ENCODE data around the gene FAF1. TPM values are rescaled to one million over a fixed set of nuclear protein-coding genes. Genes with fewer than 3 reads are reported as not detected.
A peak's percentile ranks its signal among the peaks of the same experiment; 100 is the strongest.
"Not testable (repeated sequence)": the region's sequence is repeated elsewhere in the genome, so short reads cannot be mapped to it uniquely, and the experiment has no call there.

Gene FAF1
- total RNA-seq, 2 experiments from 2014 or later = 64.5 to 73.1 TPM

- DNase-seq; H3K4me3 Mint-ChIP-seq; POLR2A ChIA-PET; intact Hi-C loops (cut with DNase I, micrococcal nuclease); ATAC-seq; H3K27ac Mint-ChIP-seq; H3K9me3 Mint-ChIP-seq (ENCODE audit: low read depth); H3K27me3 Mint-ChIP-seq: not testable (repeated sequence)
- Mint-ChIP-seq H3K4me1 (peaks cover 15% of the 10 kb centered on the region), H3K36me3 (ENCODE audit: low read depth) (peaks cover 19% of the 10 kb centered on the region)
- CTCF ChIA-PET = interaction anchor here (0.8 to 0.9 kb wide), 2 partner anchors 8 to 340 kb away, joined by 3 read pairs; no protein-coding TSS in a partner anchor
Observed at GRCh38 chr1:50727578-50727977, 232.5 kb downstream of the FAF1 start.

DNA sequence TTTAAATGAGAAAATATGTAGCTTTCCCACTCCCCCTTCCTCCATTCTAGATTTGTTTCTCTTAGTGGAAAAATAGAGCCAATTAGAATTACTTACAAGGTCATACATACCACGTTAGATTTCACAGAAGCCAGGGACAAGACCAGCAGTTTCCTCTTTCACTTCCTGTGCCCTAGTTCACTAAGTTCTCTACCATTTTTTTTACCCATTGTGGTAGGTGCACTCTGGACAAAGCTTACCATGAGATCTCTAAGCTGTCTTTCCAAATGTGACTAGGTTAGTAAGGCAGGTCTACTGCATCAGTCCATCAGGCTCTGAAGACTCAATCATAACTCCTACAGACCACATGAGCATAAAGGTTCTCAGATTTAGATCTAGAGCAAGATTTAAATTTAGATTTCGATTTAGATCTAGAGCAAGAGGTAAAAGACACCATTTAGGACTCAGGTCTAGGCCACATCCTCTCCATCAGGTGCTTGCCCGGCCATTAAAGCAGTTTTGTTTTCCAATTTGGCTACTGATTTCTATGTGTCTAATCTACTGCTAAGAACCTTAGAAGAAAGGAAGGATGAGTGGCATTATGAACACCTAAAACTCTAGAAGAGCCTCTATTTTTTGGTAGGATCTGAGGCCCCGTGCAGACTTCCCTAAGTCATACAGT is 235.3 kb downstream of the FAF1 start:
- ChIA-PET POLR2A (no interaction called here), CTCF (no interaction called here)
- DNase-seq (no peak), ATAC-seq (peak; percentile 39)
- Mint-ChIP-seq H3K36me3 (ENCODE audit: low read depth) (peaks cover 14% of the 10 kb centered on the region), H3K4me1 (peaks cover 15% of the 10 kb centered on the region), H3K27me3 (no peaks in the 10 kb centered on the region), H3K27ac (peak overlapping the region; percentile 20), H3K9me3 (ENCODE audit: low read depth) (no peaks in the 10 kb centered on the region), H3K4me3 (no peak overlapping the region)
- intact Hi-C loops (cut with DNase I, micrococcal nuclease) = no loop called here

GRCh38 chr1:50720457-50721053 is 239.5 kb downstream of the FAF1 start:
- H3K27me3 Mint-ChIP-seq = no peaks in the 10 kb centered on the region
- CTCF ChIA-PET = interaction anchor here (0.7 kb wide), 1 partner anchor 16 kb away, joined by 3 read pairs; no protein-coding TSS in a partner anchor

GRCh38 chr1:50719126-50719525 is 240.9 kb downstream of the FAF1 start:
- Mint-ChIP-seq H3K27ac (no peak overlapping the region), H3K36me3 (ENCODE audit: low read depth) (peaks cover 6% of the 10 kb centered on the region), H3K4me1 (peaks cover under 1% of the 10 kb centered on the region), H3K9me3 (ENCODE audit: low read depth) (no peaks in the 10 kb centered on the region), H3K4me3 (no peak overlapping the region), H3K27me3 (no peaks in the 10 kb centered on the region)
- CTCF ChIA-PET = interaction anchor here (0.7 kb wide), 1 partner anchor 10 kb away, joined by 4 read pairs; no protein-coding TSS in a partner anchor
- intact Hi-C loops (cut with DNase I, micrococcal nuclease) = no loop called here
- POLR2A ChIA-PET = no interaction called here
- DNase-seq = no peak
- no peak for ATAC-seq

More at GRCh38 chr1:50720457-50721053, 239.5 kb downstream of the FAF1 start:
- no peak for DNase-seq
- ATAC-seq = no peak
- Mint-ChIP-seq H3K4me3 (no peak overlapping the region), H3K27ac (no peak overlapping the region), H3K4me1 (peaks cover 12% of the 10 kb centered on the region), H3K9me3 (ENCODE audit: low read depth) (no peaks in the 10 kb centered on the region), H3K36me3 (ENCODE audit: low read depth) (peaks cover 6% of the 10 kb centered on the region)
- intact Hi-C loops (cut with DNase I, micrococcal nuclease) = no loop called here
- POLR2A ChIA-PET = no interaction called here

GRCh38 chr1:50717327-50717726 is 242.7 kb downstream of the FAF1 start:
- H3K9me3 Mint-ChIP-seq (ENCODE audit: low read depth) = no peaks in the 10 kb centered on the region
- DNase-seq (no peak), ATAC-seq (no peak)
- intact Hi-C loops (cut with DNase I, micrococcal nuclease) = no loop called here
- H3K36me3 Mint-ChIP-seq (ENCODE audit: low read depth) = peaks cover 2% of the 10 kb centered on the region
- H3K4me3 Mint-ChIP-seq = no peak overlapping the region
- no peaks in the 10 kb centered on the region for H3K4me1 Mint-ChIP-seq
- ChIA-PET CTCF (interaction anchor here (0.7 kb wide), 1 partner anchor 1737 kb away, joined by 3 read pairs; no protein-coding TSS in a partner anchor), POLR2A (no interaction called here)
- H3K27ac Mint-ChIP-seq = no peak overlapping the region
- H3K27me3 Mint-ChIP-seq = no peaks in the 10 kb centered on the region

GRCh38 chr1:50716455-50716854 is 243.6 kb downstream of the FAF1 start:
- H3K4me3 Mint-ChIP-seq; H3K27ac Mint-ChIP-seq; H3K4me1 Mint-ChIP-seq; H3K27me3 Mint-ChIP-seq; DNase-seq; POLR2A ChIA-PET; CTCF ChIA-PET; intact Hi-C loops (cut with DNase I, micrococcal nuclease); H3K36me3 Mint-ChIP-seq (ENCODE audit: low read depth); ATAC-seq; H3K9me3 Mint-ChIP-seq (ENCODE audit: low read depth): not testable (repeated sequence)

DNA sequence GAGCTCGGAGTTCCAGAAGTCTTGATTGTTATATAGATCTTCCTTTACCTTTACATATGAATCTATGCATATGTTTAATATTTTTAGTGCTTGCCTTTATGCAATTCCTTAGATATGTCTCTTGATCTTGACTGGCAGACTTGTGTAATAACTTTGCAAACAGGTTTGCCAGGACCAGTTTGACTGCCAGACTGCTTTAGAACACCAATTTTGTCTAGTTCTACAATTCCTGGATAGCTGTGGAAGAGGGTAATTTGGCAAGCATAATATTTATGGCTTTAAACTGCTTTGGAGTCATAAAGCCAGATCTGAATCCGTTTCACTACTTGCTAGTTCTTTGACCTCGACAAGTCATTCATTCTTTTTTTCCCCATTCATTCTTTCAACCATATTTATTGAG is 250.0 kb downstream of the FAF1 start:
- no peak for ATAC-seq
- intact Hi-C loops (cut with DNase I, micrococcal nuclease) = no loop called here
- H3K4me3 Mint-ChIP-seq = no peak overlapping the region
- H3K9me3 Mint-ChIP-seq (ENCODE audit: low read depth) = no peaks in the 10 kb centered on the region
- peaks cover 2% of the 10 kb centered on the region for H3K4me1 Mint-ChIP-seq
- H3K36me3 Mint-ChIP-seq (ENCODE audit: low read depth) = no peaks in the 10 kb centered on the region
- ChIA-PET CTCF (no interaction called here), POLR2A (no interaction called here)
- H3K27ac Mint-ChIP-seq = no peak overlapping the region
- no peak for DNase-seq
- no peaks in the 10 kb centered on the region for H3K27me3 Mint-ChIP-seq

DNA sequence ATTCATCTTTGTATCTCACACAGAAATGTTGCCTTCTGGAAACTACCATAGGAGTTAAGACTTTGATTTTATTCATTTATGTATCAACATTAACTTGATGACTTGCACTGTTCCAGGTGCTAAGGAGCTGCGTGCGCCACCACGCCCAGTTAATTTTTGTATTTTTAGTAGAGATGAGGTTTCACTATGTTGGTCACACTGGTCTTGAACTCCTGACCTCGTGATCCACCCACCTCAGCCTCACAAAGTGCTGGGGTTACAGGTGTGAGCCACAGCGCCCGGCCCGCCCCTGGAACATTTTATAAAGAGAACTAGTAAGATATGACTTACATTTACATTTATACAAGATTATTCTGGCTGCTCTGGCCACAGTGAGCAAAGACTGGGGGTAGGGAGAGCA is 252.2 kb downstream of the FAF1 start:
- ATAC-seq = no peak
- intact Hi-C loops (cut with DNase I, micrococcal nuclease) = no loop called here
- Mint-ChIP-seq H3K4me3 (no peak overlapping the region), H3K27ac (no peak overlapping the region), H3K9me3 (ENCODE audit: low read depth) (no peaks in the 10 kb centered on the region), H3K4me1 (peaks cover 2% of the 10 kb centered on the region), H3K27me3 (no peaks in the 10 kb centered on the region), H3K36me3 (ENCODE audit: low read depth) (peaks cover 2% of the 10 kb centered on the region)
- DNase-seq = no peak
- ChIA-PET POLR2A (interaction anchor here (0.6 to 0.7 kb wide), 2 partner anchors 33 to 248 kb away, joined by 3 to 4 read pairs; no protein-coding TSS in a partner anchor), CTCF (no interaction called here)

DNA sequence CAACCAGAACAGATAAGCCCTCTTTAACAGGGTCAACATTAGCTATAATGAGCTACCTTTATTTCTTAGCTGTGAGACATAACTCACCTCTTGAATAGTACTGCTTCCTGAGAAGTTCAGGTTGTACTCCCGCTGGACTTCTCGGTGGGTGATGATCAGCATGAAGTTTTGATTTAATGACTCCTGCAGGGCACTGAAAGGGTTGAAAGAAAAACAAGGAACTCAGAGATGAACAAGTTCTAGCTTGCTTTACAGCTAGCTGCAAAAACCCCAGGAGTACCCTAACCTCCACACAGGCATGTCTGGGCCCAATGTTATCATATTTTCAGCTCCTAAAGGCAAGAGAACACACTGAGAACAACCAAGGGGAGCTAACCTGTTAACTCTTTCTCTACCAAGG is 254.4 kb downstream of the FAF1 start:
- POLR2A ChIA-PET = interaction anchor here (0.6 kb wide), 1 partner anchor 339 kb away, joined by 3 read pairs; no protein-coding TSS in a partner anchor

DNA sequence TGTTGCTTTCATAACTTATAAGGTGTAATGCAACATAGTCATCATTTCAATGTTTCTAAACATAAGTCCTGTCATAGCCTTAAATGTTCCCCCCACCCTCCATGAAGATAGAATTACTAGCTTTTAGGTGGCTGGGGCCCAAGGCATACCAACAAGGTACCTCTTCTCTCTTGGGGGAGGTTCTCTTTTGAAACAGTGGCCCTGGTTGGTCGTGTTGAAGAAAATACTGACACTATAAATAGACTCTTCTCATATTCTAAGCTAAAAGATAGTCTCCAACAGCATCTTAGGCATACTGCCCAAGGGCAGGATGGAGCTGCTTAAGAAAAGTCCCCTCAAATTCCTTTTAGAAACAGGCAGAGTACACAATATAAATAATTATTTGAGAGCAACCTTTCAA is 255.0 kb downstream of the FAF1 start:
- H3K9me3 Mint-ChIP-seq (ENCODE audit: low read depth) = no peaks in the 10 kb centered on the region
- POLR2A ChIA-PET = interaction anchor here (0.6 kb wide), 1 partner anchor 338 kb away, joined by 3 read pairs; no protein-coding TSS in a partner anchor
- no peaks in the 10 kb centered on the region for H3K27me3 Mint-ChIP-seq
- no peak overlapping the region for H3K27ac Mint-ChIP-seq
- intact Hi-C loops (cut with DNase I, micrococcal nuclease) = loop anchor here in 1 of 2 experiments (2.0 kb wide), 1 partner anchor 336 kb away; no protein-coding TSS in a partner anchor
- H3K4me3 Mint-ChIP-seq = no peak overlapping the region
- DNase-seq = no peak
- CTCF ChIA-PET = interaction anchor here (0.8 to 1.2 kb wide), 4 partner anchors 9 to 1837 kb away, joined by 3 read pairs; no protein-coding TSS in a partner anchor
- peaks cover 2% of the 10 kb centered on the region for H3K4me1 Mint-ChIP-seq
- H3K36me3 Mint-ChIP-seq (ENCODE audit: low read depth) = peaks cover 6% of the 10 kb centered on the region
- no peak for ATAC-seq

More for the DNA sequence above, 254.4 kb downstream of the FAF1 start:
- no peak overlapping the region for H3K4me3 Mint-ChIP-seq
- H3K9me3 Mint-ChIP-seq (ENCODE audit: low read depth) = no peaks in the 10 kb centered on the region
- no peak overlapping the region for H3K27ac Mint-ChIP-seq
- peaks cover 2% of the 10 kb centered on the region for H3K4me1 Mint-ChIP-seq
- H3K36me3 Mint-ChIP-seq (ENCODE audit: low read depth) = peaks cover 6% of the 10 kb centered on the region
- ATAC-seq (no peak), DNase-seq (no peak)
- no peaks in the 10 kb centered on the region for H3K27me3 Mint-ChIP-seq
- CTCF ChIA-PET = interaction anchor here (0.8 to 1.2 kb wide), 4 partner anchors 9 to 483 kb away, joined by 3 to 4 read pairs (median 4); no protein-coding TSS in a partner anchor
- intact Hi-C loops (cut with DNase I, micrococcal nuclease) = loop anchor here in 1 of 2 experiments (2.0 kb wide), 1 partner anchor 337 kb away; no protein-coding TSS in a partner anchor

DNA sequence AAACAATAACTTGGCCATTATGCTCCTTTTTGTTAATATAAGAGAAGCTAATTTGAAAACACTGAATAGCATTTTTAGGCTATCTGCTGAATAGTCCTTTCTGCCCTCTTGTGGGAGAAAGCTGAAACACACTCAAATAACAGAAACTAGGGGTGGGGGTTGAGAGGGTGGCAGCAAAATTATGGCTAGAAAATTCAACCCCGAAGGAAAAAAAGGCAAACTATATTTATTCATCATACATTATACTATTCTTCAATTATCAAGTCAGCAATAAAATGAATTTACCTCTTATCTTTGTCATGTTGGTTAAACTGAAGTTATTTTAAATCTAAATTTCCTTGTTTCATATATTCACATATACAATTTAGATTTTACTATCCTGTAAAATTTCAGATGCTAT is 255.9 kb downstream of the FAF1 start:
- CTCF ChIA-PET = interaction anchor here (0.6 to 1.2 kb wide), 7 partner anchors 12 to 1614 kb away, joined by 3 read pairs; no protein-coding TSS in a partner anchor
- no peak for DNase-seq
- Mint-ChIP-seq H3K27ac (no peak overlapping the region), H3K9me3 (ENCODE audit: low read depth) (no peaks in the 10 kb centered on the region), H3K4me1 (peaks cover 2% of the 10 kb centered on the region), H3K4me3 (no peak overlapping the region), H3K27me3 (no peaks in the 10 kb centered on the region), H3K36me3 (ENCODE audit: low read depth) (peaks cover 6% of the 10 kb centered on the region)
- peak; percentile 36 for ATAC-seq
- intact Hi-C loops (cut with DNase I, micrococcal nuclease) = loop anchor here (1.0 to 2.0 kb wide), 2 partner anchors 335 to 336 kb away; no protein-coding TSS in a partner anchor
- POLR2A ChIA-PET = no interaction called here
